GM19240 (cell line): ENCODE measurements around the gene MGRN1.

Source experiments
- DNase-seq: peaks from one replicate; pipeline ENCODE4 v3.0.0; 2011; ENCODE audit warnings: low spot score; ENCODE audit not compliant: insufficient read length

Gene MGRN1

DNA sequence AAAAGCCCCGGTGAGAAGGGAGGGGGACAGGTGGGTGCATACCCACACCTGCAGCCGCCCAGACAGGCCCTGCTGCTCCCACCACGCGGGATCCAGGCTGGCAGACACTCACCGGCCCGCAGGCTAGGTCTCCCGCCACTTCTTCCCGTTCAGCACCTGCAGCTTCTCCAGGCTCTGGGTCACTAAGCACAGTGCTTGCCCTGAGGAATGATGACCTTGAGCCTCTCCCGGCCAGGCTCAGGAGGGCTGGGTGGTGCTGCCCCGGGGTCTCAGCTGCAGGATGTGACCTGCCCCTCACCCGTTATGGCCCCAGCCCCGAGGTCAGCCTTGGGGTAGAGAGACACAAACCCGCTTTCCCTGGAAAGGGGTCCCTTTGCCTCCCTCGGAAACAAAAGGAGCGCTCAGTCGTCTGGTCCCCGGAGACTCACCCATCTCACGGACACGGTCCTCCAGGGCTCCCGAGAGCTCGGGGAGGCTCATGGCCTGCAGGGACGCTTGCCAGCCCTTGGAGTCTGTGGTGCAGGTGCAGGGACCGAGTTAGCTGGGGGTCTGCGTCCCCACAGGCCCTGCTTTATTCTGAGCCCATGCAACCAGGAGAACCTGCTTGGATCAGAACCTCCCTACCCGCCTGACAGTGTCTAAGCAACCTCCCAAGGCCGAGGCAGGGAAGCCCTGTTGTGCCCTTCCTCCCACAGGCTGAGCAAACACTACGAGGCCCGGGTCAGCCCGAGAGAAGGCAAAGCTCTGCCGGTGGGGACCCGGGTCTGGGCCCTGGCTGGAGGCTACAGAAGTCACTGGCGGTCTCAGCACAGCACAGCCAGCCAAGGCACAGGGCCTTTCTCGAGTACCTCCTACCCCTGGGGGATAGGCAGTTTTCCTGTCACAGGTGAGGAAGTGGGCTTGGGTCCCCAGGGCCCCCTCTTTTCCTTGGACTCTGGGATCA lies 72.5 kb downstream of the MGRN1 start:
- DNase-seq = no peak

DNA sequence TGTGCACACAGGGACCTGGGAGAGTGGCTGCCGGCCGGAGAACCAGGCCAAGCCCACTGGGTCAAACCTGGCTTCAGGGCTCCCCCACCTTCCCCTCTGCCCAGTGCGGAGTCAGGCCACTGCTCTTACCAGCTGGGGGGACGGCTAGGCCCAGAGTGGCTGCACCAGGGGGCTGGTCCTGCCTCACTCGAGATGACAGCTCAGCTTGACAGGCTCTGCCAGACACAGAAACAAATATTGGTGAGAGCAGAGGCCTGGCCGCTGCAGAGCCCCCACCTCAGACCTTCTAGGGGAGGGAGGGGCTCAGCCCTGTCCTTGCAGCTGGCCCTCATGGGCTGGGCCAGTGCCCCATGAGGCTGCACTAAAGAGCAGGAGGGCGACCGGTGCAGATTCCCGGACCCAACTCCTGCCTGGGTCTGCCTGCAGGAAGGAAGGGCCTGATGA lies 73.2 kb downstream of the MGRN1 start:
- no peak for DNase-seq

DNA sequence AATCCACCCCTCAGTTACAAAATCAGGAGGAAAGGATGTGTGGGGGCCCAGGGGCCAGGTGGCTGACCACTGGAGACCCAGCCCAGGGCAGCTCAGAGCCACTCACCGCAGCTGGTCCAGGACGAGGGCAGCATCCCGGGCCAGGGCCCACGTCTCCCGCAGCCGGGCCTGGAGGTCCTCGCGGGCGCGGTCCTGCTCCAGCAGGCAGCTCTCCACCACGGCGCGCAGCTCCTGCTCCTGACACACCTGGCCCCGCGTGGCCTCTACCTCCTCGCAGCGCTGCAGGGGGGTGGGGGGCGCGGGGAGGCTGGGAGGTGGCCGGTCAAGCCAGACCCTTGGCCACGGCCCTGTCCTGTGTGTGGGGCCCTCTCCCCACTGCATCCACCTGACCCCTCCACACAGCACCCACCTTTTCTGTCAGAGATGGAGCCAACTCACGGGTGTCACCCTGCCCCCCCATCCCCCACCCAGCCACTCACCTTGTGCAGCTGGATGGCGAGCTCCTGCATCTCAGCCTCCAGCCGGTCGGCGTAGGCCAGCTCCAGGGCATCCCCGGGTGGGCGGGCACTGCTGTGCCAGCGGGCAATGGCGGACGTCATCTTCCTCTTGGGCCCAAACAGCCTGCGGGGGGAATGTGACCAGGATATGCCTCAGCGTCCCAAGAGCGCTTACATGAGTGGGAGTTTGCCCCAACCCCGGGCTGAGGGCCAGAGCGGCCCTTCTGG lies 73.9 kb downstream of the MGRN1 start:
- no peak for DNase-seq

DNA sequence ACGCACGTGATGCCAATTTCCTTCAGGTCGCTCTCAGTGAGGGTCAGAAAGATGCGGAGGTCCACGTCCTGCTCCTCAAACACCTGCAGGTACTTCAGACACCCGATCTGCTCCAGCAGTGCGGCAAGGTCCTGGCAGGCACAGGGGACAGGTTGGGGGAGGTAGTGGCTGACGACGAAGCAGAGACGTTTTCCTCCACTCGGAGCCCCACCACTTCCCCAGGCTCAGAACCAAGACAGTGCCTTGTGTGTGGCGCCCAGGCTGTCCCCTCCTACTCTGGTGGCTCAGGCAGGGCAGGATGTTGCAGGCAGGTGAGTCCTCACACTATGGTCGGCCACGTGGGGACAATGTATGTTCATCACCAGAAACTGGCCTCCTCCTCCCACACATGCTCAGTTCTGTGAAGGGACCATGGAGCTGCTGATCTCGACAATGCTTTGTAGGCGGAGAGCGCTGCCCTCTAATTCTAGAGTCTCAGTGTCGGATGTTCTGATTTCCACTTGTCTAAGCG lies 74.5 kb downstream of the MGRN1 start:
- DNase-seq = no peak

DNA sequence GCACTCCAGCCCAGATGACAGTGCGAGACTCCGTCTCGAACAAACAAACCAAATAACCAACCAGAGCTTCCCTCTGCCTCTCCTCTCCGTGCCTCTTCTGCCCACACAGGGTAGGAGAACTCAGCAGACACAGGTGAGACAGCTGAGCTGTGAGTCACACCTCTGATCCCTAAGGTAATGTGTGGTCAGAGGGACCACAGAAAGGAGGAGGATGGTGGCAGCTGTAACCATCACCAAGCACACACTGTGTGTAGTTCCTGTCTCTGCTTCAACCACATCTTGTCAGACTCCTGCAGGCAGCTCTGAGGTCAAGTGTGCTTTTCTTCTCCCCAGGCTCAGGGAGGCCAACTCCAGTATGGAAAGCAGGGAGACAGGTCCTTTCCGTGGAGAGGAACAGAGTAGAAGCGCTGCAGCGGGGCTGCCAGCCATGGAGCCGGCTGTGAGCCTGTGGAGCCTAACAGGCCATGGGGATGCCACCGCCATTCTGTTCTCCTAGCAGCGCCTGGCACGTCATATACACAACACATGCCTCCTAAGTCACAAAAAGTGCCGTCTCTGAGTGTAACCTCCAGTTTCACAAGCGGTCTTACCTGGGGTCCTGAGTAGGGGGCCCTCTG lies 75.9 kb downstream of the MGRN1 start:
- DNase-seq = no peak

DNA sequence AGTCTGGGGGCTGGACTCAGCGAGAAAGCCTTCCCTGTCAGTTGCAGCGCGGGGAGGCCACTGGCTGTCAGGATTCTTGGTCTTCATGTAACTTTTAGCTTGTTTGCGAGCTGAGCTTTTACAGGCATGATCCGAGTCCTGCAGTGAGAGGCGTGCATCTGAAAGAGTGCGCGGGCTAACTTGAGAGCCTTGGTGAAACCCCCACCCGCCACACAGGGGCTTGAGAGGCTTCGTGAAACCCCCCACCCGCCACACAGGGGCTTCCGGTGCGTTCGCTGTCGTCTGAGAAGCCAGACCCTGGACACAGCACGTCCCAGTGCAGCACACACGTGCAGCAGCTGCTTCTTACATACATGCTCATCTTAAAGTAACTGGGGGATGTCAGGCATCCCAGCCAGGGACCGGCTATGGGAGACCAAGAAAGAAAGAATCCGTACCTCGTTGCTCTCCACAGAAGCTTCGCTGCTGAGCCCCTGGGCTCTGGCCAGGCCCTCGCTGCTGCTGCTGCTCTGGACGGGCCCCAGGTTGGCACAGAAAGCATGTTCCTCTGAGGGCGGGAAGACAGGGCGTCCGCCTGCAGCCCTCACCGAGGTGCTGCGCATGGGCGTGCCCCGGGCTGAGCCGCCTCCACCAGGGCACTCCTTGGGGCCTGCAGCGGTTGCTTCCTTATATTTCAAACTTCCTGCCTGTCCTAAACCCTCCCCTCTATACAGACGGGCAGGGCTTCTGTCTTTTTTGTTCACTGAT lies 76.5 kb downstream of the MGRN1 start:
- DNase-seq = no peak

DNA sequence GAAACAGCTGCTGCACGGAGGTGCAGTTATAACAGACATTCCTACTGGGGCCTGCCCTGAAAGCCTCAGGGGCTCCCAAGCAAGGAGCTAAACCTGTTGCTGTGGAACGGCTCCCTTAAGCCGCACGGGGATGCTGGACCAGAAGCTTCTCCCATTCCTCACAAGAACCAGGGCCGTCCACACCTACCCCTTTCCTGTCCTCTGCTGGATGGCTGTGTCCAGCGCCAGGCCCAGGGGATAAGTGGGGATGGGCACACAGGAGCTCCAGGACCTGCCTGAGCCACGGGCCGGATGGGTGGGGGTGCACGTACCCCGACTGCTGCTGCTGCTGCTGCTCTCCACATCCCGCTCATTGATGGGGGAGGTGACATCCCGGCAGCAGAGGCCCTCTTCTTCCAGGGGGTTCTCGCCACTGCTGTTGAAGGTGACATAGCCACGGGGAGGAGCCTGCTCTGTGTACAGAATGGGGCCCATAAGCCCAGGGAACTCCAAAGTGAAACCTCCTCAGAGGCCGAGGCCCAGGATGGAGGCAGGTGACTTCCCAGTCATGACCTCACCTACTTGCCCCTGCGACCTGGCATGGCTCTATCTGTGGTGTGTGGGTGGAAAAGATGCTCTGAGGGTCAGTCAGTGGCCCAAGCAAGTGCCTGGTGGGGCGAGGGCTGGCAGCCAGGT lies 77.3 kb downstream of the MGRN1 start:
- DNase-seq = no peak

DNA sequence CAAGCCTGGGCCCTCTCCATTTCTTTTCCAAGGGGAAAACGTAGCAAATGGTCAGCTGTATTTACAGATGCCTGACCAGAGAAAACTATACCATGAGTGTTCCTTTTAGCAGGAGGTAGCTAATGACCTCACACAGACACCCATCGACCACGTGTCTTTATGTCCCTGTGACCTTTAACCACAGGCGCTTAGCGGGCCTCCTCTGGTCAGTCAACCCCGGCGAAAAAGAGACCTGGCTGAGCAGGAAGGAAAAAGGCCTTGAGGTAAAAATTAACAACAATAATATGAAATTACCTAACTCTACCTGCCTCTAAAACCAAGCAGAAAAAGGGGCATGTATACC lies 77.8 kb downstream of the MGRN1 start:
- no peak for DNase-seq

DNA sequence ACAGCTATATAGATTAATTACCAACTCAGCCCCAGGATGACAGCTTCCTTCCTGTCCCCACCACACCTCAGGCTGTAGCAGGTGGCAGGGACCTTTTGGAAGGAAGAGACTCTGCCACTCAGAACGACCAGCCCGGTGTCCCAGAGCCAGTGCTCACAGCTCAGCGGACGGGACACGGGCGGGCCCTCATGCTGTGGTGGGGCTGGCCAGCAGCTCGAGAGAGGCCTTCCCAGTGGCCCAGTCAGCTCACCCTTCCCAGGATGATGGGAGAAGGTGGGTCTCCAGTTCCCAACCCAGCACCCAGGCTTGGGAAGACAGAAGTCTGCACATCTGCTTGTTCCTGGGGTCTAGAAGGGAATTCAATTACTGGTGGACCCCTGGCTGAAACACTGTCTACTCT lies 79.3 kb downstream of the MGRN1 start:
- DNase-seq = no peak

DNA sequence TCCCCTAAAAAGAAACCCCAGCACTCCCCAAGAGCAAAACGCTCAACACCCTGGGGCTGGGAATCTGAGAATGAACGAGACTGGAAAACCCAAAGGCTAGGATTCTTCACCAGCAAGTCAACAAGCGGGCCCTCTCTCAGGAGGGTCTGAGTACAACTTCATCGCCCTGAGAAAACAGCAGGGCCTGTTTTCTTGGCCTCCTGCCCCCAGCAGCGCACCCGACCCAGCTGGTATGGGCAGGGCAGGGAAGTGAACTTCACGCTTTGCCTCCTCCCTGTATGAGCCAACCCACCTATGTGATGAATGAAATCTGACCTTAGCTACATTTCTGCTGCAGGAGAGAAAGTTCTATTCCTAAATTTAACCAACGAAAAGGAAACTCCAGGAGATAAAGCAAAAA lies 79.9 kb downstream of the MGRN1 start:
- DNase-seq = no peak

DNA sequence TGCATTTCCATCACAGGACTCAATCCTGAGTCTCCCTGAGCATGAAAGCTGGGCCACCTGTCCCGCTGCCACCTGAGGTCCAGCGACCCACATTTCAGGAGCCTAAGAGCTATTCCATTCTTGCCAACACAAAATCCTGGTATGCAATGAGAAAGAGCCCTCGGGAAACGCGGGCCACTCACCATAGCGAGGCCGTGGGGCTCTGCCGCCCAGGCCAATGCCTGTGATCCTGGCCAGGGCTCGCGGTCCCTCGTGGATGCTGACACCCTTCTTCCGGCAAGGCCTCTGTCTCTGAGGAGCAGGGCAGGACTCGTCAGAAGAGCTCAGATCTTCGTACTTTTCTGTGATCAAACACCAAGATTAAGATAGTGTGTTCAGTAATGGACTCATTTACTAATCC lies 80.3 kb downstream of the MGRN1 start:
- DNase-seq = no peak

DNA sequence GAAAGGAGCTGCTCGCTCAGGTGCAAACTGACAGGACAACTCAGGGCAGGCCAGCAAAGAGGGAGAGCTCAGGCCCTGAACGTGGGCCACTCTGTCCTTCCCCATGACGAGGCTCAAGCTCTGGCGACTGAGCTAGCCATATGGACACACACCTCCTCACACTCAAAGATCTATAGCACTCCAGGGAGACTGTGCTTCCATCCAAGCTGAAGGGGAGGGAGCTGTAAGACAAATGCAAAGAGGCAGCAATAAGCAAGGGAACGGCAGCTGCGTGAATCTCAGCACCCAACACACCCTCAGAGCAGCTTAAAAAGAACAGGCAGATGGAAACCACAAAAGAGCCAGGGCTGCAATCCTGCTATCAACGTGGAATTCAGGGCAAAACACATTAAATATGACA lies 82.2 kb downstream of the MGRN1 start:
- no peak for DNase-seq

DNA sequence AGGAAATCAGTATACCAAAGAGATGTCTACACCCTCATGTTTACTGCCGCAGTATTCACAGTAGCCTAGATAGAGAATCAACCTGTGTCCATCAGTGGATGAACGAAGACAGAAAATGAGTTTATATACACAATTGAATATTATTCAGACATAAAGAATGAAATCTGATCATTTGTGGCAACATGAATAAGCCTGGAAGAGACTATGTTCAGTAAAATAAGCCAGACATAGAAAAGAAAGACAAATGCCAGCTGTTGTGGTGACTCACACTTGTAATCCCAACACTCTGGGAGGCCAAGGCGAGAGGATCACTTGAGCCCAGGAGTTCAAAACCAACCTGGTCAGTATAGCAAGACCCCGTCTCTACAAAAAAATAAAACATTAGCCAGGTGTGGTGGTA lies 84.9 kb downstream of the MGRN1 start:
- DNase-seq = no peak

DNA sequence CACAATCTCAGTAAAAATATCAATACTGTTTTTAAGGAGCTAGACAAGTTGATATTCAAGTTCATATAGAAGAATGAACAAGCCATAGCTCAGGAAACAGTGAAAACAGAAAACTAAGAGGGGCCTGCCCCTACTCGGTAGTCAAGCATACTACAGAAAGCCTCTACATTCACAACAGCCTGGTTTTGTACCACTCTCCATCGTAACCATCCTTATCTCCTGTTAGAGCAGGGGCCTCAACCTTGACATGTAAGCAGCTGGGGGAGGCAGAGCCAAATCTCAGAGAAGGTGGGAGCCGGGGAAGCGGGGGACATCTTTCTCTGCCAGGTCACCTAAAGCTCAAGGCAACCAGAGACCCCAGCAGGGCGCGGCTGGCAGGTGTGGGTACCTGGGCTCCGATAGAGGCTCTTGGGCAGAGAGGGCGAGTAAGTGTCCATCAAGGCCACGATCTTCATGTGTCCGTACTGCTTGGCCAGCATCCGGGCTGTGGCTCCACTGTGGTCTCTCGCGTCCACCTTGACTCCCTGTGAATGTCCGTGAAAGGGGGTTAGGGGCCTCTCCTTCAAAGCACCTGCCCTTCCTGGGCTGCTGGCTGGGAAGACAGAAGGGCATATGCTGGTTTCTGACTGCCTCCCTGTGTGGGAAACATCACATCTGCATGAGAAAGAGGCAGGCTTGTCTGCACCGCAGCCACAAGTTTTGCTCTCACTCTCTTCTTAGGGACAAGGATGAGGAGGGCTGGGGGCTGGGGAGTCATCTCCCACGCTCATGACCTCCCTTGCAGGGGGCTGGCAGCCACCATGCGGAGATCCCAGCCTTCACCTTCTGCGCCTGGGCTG lies 89.3 kb downstream of the MGRN1 start:
- no peak for DNase-seq

DNA sequence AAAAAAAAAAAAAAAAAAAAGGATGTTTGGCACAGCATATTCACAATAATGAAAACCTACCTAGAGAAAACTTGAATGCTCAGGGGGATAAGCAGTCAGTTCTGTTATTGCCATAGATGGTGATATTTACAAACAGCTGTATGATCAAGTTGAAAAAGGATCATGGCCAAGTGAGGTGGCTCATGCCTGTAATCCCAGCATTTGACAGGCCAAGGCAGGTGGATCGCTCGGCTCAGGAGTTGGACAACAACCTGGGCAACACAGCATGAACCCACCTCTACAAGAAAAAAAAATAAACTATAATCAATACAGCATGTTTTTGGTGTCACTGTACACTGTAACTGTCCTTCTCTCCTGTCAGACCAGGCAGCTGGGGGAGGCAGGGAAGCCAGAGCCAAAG lies 90.4 kb downstream of the MGRN1 start:
- no peak for DNase-seq

DNA sequence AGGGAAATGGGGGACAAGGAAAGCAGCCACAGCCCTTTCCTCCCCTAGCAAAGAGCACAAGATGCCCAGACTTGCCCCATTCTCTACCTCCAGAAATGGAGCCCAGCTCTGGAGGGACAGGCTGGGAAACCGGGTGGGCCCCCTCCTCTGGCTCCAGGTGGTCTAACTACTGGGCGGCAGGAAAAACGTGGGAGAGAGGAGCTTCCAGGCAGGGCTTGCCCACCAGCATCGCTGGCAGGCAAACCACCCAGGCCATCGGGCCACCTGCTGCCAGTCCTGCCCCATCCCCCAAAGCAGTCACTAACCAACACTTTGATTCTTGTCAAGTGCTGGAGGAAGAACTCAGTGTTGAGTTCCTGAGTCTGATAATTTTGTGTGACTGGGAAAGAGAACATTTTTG lies 93.8 kb downstream of the MGRN1 start:
- no peak for DNase-seq

DNA sequence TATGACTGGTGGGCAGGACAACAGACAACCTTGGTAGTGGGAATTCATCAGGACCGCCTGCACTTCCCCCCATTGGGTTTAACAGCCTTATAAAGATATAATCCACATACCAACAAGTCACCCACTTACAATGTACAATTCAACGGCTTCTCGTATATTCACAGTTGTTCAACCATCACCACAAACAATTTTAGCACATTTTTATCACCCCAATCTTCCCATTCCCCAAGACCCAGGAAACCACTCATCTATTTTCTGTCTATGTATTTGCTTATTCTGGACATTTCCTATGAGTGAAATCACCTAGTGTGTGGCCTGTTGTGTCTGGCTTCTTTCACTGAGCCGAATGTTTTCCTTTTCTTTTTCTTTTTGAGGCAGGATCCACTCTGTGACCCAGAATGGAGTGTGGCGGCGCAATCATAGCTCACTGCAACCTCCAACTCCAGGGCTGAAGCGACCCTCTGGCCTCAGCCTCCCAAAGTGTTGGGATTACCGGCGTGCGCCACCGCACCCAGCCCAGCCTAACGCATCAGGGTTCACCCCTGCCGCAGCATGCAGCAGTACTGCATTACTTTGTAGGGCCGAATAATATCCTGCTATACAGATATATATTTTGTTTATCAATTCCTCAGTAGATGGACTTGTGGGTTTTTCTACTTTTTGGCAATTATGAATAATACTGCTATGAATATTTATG lies 98.6 kb downstream of the MGRN1 start:
- no peak for DNase-seq

DNA sequence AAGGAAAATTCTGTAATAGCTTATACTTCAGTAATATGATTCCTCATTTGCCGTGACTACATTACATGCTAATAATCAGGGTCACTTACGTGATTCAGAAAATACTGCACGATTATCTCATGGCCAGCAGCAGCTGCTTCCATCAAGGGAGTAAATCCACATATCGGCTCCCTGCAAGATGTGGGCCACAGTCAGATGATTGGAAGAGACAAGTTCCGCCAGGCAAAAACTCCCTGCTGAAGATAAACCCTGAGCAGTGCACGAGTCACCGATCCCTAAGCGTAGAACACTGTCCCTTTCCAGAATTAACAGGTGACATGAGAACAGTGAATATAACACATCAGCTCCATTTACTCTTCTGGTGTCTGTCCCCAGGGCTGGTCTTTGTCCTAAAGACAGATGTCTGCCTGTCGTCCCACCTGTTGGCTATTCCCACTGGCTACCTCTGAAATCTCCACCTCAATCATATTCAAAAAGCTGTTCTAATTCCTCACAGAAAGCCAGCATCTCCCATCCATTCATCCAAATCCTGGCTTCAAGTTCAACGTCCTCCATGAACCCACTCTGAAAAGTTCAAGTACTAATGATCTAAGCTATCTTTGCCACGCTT lies 100.1 kb downstream of the MGRN1 start:
- no peak for DNase-seq

DNA sequence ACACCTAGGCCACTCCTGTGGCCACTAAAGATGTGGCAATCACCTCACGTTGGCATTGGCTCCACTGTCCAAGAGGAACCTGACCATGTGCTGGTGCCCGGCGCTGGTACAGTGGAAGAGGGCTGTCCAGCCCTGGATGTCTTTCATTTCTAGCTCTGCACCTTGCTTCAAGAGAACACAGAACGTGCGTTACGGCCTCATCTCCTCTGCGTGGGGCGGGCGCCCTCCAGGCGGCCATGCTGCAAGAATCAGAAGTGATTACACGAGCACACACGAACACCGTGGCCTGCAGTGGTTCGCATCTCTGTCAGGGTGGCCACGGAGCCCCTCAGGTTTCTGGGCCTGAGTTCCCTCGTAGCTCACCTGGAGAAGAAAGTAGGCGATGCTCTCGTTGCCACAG lies 102.0 kb downstream of the MGRN1 start:
- no peak for DNase-seq
